Activated CD4-positive, CD25-positive, alpha-beta regulatory T cell treated with anti-CD3 and anti-CD28 coated beads, Interleukin-2, amount 50 U/mL, for 24 hours (primary cell): ENCODE results near the gene RET.
A peak's percentile ranks its signal among the peaks of the same experiment; 100 is the strongest.
"Not testable (repeated sequence)": the region's sequence is repeated elsewhere in the genome, so short reads cannot be mapped to it uniquely, and the experiment has no call there.

Source experiments
- ATAC-seq, 2 donors: fragments of 150-1000 bp; cut with Tn5 transposase; one replicate each; pipeline ENCODE4 v1.10.0; 2021; ENCODE audit warnings: mild to moderate bottlenecking in 1 of 2, moderate library complexity in 1 of 2

The RET gene

GRCh38 chr10:43078175-43078985, 1.5 kb downstream of the RET start:
- ATAC-seq: no peak

- peak in 1 of 2 donors; percentile 19 for ATAC-seq
These were observed 2.1 kb downstream of the RET start for GRCh38 chr10:43078986-43079273.

- ATAC-seq: no peak
These were observed 3.0 kb downstream of the RET start for GRCh38 chr10:43079856-43080255.

DNA sequence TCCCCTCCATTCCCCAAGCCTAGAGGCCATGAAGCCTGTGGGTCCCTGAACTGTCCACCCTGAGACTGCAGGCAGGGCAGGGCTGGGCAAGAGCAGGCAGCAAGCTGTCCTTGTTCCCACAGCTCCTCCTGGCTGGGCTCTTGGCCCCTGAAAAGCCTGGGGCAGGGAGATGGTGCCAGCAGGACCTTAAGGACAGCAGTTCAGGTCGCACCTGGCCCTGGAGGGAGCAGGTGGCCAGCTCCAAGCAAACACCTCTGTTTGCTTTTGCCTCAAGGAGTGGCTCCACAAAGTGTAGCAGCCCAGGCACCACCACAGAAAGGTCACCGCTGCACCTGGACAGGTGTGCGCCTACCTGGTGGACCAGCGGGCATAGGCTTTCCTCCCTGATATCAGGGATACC, 5.2 kb downstream of the RET start:
- no peak for ATAC-seq

GRCh38 chr10:43082746-43083145, 5.9 kb downstream of the RET start:
- ATAC-seq: no peak

GRCh38 chr10:43083764-43084163, 6.9 kb downstream of the RET start:
- ATAC-seq: no peak

DNA sequence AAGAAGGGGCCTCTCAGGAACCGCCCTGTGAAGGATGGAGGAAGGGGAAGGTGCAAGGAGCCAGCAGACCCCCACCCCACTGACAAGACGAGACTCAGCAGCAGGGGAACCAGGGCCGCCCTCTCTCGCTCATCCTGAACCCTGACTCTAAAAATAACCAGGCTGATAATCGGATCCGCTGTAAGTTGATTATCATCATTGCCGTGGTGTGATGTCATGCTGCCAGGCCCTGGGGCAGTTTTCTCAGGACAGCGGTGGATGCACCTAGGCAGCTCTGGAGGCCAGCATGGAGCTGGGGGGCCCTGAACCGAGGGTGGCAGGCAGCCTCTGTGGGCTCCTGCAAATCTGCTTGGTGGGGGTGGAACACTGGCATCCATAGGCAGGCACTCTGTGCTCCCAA, 7.9 kb downstream of the RET start:
- ATAC-seq: no peak

DNA sequence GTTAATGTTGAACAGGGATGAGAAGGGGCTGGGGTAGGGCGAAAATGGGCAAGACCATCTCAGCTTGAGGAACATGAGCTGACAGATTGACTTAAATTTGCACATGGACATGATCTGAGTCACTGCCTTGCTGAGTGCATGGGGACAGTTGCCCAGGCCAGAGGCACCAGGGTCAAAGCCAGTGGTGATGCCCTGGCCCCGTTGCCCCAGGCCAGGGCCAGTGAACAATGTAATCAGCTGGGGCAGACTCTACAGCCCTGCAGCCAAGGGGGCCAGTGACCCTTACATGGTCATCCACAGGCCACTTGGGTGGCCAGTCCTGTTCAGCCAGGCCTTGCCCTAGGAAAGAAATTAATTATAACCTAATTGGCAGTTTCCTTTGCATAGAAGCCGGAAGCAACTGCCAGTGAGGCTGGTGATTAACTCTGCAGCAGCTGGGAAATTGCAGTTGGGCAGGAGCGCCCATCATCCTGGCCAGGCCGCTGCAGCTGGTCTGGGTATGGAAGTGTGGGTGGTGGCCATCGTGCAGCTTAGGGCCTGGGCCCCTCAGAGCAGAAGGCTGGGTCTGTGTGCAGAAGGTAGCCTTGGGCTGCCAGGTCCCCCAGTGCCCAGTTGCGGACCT, 9.6 kb downstream of the RET start:
- no peak for ATAC-seq

DNA sequence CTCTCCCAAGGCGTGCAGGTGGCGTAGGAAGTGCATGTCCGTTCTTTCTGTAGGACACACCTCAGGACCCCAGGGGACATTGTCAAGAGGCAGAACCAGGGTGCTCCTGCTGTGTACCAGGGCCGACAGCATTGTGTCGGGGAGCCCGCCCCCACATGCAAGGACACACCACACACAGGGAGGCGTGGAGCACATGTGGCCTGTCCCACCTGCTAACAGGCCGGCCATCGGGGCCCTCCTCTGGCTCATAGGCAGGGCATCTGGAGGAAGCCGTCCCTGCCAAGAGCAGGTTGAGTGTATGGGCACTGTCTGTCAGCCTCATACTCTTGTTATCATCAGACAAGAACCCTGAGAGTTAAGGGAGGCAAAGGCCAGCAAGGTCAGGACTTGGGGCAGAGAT, 12.7 kb downstream of the RET start:
- ATAC-seq: no peak

DNA sequence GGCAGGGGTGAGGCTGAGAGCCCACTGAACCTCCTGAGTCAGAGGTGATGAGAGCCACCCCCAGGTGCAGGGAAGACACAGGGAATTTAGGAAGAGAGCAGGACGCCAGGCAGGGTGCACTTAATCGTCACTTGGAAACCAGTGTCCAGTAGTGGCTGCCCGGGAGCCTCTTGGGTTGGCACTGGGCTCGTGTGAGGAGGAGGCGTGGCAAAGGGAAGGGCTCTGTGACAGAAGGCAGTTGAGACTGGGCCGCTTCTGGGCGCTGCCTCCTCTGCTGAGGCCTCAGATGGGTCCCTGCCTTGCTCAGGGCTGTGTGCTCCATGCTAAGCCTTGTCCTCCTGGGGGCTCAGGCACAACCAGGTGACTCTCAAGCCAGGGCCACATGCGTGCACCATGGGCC, 13.3 kb downstream of the RET start:
- ATAC-seq: no peak

DNA sequence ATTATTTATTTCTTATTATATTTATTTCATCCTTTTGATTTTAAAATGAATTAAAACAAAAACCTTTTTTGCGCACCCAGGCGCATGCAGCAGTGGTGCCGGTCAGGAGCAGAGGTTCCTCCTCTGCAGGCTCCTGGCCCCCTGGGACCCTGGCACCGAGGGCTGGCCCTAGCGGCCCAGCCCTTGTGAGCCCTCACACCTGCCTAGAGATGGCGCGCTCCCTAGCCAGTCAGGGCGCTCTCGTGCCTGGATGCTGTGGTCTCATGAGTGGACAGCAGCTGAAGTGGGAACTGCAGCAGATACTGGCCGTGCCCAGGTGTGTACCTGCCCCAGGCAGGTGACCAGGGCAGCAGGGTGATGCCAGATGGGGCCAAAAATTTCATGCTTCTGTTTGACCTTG, 13.8 kb downstream of the RET start:
- ATAC-seq: no peak

GRCh38 chr10:43091846-43092245, 15.0 kb downstream of the RET start:
- no peak for ATAC-seq

- ATAC-seq: no peak
These were observed 16.7 kb downstream of the RET start for GRCh38 chr10:43093423-43094076.

- ATAC-seq: no peak
These were observed 17.2 kb downstream of the RET start for GRCh38 chr10:43094085-43094484.

- not testable (repeated sequence) for ATAC-seq
These were observed 22.5 kb downstream of the RET start for GRCh38 chr10:43099339-43099738.

- ATAC-seq: no peak
These were observed 23.1 kb downstream of the RET start for GRCh38 chr10:43099928-43100327.

DNA sequence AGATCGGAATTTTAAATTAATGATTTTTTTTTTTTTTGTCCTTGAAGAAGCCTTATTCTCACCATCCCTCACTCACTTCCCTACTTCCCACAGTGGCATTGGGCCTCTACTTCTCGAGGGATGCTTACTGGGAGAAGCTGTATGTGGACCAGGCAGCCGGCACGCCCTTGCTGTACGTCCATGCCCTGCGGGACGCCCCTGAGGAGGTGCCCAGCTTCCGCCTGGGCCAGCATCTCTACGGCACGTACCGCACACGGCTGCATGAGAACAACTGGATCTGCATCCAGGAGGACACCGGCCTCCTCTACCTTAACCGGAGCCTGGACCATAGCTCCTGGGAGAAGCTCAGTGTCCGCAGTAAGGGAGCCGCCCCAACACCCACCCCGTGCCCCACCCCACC, 23.5 kb downstream of the RET start:
- ATAC-seq: no peak

DNA sequence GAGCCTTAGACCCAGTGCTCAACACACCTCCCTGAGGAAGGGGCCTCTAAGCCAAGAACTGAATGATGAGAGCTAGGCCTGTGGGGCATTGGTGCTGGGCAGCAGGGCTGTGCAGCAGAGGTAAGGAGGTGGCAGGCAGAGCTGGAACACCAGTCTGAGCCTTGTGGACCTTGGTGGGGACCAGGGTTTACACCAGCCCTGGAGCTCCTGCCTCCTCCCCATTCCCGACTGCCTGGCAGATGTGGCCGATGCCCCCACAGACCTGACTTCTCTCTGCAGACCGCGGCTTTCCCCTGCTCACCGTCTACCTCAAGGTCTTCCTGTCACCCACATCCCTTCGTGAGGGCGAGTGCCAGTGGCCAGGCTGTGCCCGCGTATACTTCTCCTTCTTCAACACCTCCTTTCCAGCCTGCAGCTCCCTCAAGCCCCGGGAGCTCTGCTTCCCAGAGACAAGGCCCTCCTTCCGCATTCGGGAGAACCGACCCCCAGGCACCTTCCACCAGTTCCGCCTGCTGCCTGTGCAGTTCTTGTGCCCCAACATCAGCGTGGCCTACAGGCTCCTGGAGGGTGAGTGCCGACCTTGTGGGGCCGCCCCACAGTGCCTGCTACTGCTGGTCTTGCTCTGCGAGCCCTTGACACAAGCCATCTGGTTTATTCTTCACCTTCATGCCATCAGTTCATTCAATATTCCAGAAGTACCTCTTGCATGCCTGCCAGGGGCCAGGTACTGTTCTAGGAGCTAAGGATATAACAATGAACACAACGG, 25.4 kb downstream of the RET start:
- no peak for ATAC-seq

- peak; percentile 88 to 90 for ATAC-seq
These were observed 28.5 kb downstream of the RET start for GRCh38 chr10:43105102-43105955.

DNA sequence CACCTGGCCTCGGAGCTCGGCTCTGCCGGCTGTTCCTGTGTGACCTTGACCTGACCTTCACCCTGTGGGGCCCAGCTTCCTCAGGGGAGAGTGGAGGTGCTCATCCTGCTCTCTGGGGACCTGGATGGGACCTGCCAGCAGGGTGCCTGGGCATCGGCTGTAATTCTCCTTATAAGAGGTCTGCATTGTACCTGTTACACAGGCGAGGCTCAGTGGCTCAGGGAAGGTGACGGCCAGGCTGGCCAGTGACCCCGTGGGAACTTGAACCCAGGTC, 29.0 kb downstream of the RET start:
- no peak for ATAC-seq

- no peak for ATAC-seq
These were observed 29.6 kb downstream of the RET start for GRCh38 chr10:43106256-43107091.

GRCh38 chr10:43108951-43109350, 32.1 kb downstream of the RET start:
- ATAC-seq: no peak
